Activated T-helper 2 cell treated with anti-CD3 and anti-CD28 coated beads, Interferon-gamma antibody, Interleukin-2, Interleukin-4, amounts not matched to agents 10 μg/mL and 5 μg/mL and 100 μg/mL, durations not matched to agents 14 hours and 24 hours and 36 hours (primary cell): ENCODE results near the gene TBCK. TPM values are rescaled to one million over a fixed set of nuclear protein-coding genes. Genes with fewer than 3 reads are reported as not detected.

ENCODE experiments used
- DNase-seq: peaks from one replicate; pipeline ENCODE4 v3.0.0; 2021; ENCODE audit warnings: low spot score
- H3K27ac Mint-ChIP-seq: one replicate; pipeline ENCODE4 v1.8.0; 2021; ENCODE audit warnings: mixed read lengths
- H3K27me3 Mint-ChIP-seq: one replicate; pipeline ENCODE4 v1.8.0; 2021; ENCODE audit warnings: low read depth, mixed read lengths
- H3K36me3 Mint-ChIP-seq: one replicate; pipeline ENCODE4 v1.8.0; 2021; ENCODE audit warnings: low read depth, mixed read lengths
- H3K4me1 Mint-ChIP-seq: one replicate; pipeline ENCODE4 v1.8.0; 2021; ENCODE audit warnings: low read depth, mixed read lengths
- H3K4me3 Mint-ChIP-seq: one replicate; pipeline ENCODE4 v1.8.0; 2021; ENCODE audit warnings: low read depth, mild to moderate bottlenecking, moderate library complexity, mixed read lengths
- H3K9me3 Mint-ChIP-seq: one replicate; pipeline ENCODE4 v1.8.0; 2021; ENCODE audit warnings: mixed read lengths
- intact Hi-C: fragments of 100-400 bp; cut with micrococcal nuclease; formaldehyde crosslinking; loops from one replicate; pipeline ENCODE4 v1.15.1; 2023
- total RNA-seq: library from RNA; stranded (reverse); gene quantifications from 2 replicates; pipeline ENCODE4 v1.2.3, GENCODE V29; 2022

The TBCK gene
- total RNA-seq, 1 donor from 2014 or later = 29.8 TPM

- no peaks in the 10 kb centered on the region for H3K4me1 Mint-ChIP-seq
- H3K9me3 Mint-ChIP-seq = no peaks in the 10 kb centered on the region
- no peak for DNase-seq
- H3K27me3 Mint-ChIP-seq = no peaks in the 10 kb centered on the region
- no peak overlapping the region for H3K27ac Mint-ChIP-seq
- H3K4me3 Mint-ChIP-seq = no peak overlapping the region
- intact Hi-C loops = no loop called here
- H3K36me3 Mint-ChIP-seq = no peaks in the 10 kb centered on the region
Observed at GRCh38 chr4:105996845-105997244, 319.2 kb downstream of the TBCK start.

- Mint-ChIP-seq H3K36me3 (no peaks in the 10 kb centered on the region), H3K27ac (no peak overlapping the region), H3K9me3 (no peaks in the 10 kb centered on the region), H3K27me3 (no peaks in the 10 kb centered on the region), H3K4me1 (no peaks in the 10 kb centered on the region), H3K4me3 (no peak overlapping the region)
- no peak for DNase-seq
- intact Hi-C loops = no loop called here
Observed at GRCh38 chr4:105994841-105995501, 321.0 kb downstream of the TBCK start.

GRCh38 chr4:105994061-105994460, 321.9 kb downstream of the TBCK start:
- no peak for DNase-seq
- intact Hi-C loops = no loop called here
- Mint-ChIP-seq H3K36me3 (no peaks in the 10 kb centered on the region), H3K27me3 (no peaks in the 10 kb centered on the region), H3K27ac (no peak overlapping the region), H3K4me1 (no peaks in the 10 kb centered on the region), H3K9me3 (no peaks in the 10 kb centered on the region), H3K4me3 (no peak overlapping the region)

- Mint-ChIP-seq H3K4me3 (no peak overlapping the region), H3K27me3 (no peaks in the 10 kb centered on the region), H3K36me3 (no peaks in the 10 kb centered on the region), H3K27ac (no peak overlapping the region), H3K4me1 (no peaks in the 10 kb centered on the region), H3K9me3 (no peaks in the 10 kb centered on the region)
- intact Hi-C loops = no loop called here
- no peak for DNase-seq
Observed at GRCh38 chr4:105992641-105993305, 323.2 kb downstream of the TBCK start.

- H3K9me3 Mint-ChIP-seq = no peaks in the 10 kb centered on the region
- intact Hi-C loops = no loop called here
- H3K4me3 Mint-ChIP-seq = no peak overlapping the region
- H3K27me3 Mint-ChIP-seq = no peaks in the 10 kb centered on the region
- H3K4me1 Mint-ChIP-seq = no peaks in the 10 kb centered on the region
- H3K36me3 Mint-ChIP-seq = no peaks in the 10 kb centered on the region
- H3K27ac Mint-ChIP-seq = no peak overlapping the region
- no peak for DNase-seq
Observed at GRCh38 chr4:105991726-105992125, 324.3 kb downstream of the TBCK start.

Other genes with a start within 250 kb of the TBCK start
- 72.1 and 72.5 TPM in 2 replicates for gene AIMP1, start 341 bp upstream of the TBCK start, total RNA-seq
- gene GIMD1, start 52.6 kb upstream of the TBCK start, total RNA-seq = not detected in 2 replicates